Measurements from ENCODE around the gene C2CD2. TPM values are rescaled to one million over a fixed set of nuclear protein-coding genes. Genes with fewer than 3 reads are reported as not detected.

C2CD2 gene
- total RNA-seq, 1 experiment from 2014 or later: 9.2 TPM

GRCh38 chr21:41876396-41876795 lies 77.4 kb downstream of the C2CD2 start:
- intact Hi-C loops (cut with micrococcal nuclease; ENCODE audit: unreplicated experiment): no loop called here
- no TSS peak for BruUV-seq (replicated peaks)
- Histone ChIP-seq H3K4me1 (ENCODE audit: insufficient read depth, low read length, poor library complexity, severe bottlenecking) (peaks cover 13% of the 10 kb centered on the region), H3K9me3 (ENCODE audit: low read depth, low read length, poor library complexity, severe bottlenecking) (no peaks in the 10 kb centered on the region), H3K27ac (ENCODE audit: low read depth, low read length, poor library complexity, severe bottlenecking) (no peak overlapping the region), H3K36me3 (ENCODE audit: insufficient read depth, low read length, poor library complexity, severe bottlenecking) (no peaks in the 10 kb centered on the region), H3K27me3 (replicated peaks; ENCODE audit: insufficient read depth, low read depth, low read length, poor library complexity) (no peaks in the 10 kb centered on the region), H3K4me3 (ENCODE audit: low read depth, low read length, poor library complexity, severe bottlenecking) (no peak overlapping the region)
- ChIA-PET POLR2A (ENCODE audit: low non-redundant PET) (no interaction called here), CTCF (no interaction called here)
- TF ChIP-seq, protein P1, sequence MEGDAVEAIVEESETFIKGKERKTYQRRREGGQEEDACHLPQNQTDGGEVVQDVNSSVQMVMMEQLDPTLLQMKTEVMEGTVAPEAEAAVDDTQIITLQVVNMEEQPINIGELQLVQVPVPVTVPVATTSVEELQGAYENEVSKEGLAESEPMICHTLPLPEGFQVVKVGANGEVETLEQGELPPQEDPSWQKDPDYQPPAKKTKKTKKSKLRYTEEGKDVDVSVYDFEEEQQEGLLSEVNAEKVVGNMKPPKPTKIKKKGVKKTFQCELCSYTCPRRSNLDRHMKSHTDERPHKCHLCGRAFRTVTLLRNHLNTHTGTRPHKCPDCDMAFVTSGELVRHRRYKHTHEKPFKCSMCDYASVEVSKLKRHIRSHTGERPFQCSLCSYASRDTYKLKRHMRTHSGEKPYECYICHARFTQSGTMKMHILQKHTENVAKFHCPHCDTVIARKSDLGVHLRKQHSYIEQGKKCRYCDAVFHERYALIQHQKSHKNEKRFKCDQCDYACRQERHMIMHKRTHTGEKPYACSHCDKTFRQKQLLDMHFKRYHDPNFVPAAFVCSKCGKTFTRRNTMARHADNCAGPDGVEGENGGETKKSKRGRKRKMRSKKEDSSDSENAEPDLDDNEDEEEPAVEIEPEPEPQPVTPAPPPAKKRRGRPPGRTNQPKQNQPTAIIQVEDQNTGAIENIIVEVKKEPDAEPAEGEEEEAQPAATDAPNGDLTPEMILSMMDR (conservative IDR thresholded peaks at IDR 0.05; ENCODE audit: low read depth, low read length): no peak
- no peak for TF ChIP-seq EZH2 (IDR thresholded peaks at IDR 0.05; ENCODE audit: borderline replicate concordance, low read depth, low read length, poor library complexity, severe bottlenecking)
- DNase-seq (ENCODE audit: low spot score): no peak

DNA sequence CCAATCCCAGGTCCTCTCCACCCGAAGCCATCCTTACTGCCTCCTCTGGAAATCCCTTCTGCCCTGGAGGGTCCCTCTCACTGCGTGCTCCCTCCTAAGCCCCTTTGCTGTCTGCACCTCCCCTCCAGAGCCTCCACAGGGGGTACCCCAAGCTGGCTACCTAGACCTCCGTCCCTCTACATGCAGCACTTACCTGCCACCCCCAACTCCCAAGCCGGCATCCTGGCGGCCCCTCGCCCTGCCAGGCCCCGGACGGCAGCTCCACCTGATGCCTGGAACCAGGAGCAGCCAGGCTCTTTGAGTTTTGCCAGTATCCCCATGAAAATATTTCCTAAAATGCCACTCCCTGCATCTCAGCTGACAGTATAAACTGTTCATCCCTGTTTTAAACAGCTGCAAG lies 78.7 kb downstream of the C2CD2 start:
- BruUV-seq (replicated peaks): no TSS peak
- intact Hi-C loops (cut with micrococcal nuclease; ENCODE audit: unreplicated experiment): no loop called here
- H3K4me1 ChIP-seq (ENCODE audit: insufficient read depth, low read length, poor library complexity, severe bottlenecking): peaks cover 12% of the 10 kb centered on the region

DNA sequence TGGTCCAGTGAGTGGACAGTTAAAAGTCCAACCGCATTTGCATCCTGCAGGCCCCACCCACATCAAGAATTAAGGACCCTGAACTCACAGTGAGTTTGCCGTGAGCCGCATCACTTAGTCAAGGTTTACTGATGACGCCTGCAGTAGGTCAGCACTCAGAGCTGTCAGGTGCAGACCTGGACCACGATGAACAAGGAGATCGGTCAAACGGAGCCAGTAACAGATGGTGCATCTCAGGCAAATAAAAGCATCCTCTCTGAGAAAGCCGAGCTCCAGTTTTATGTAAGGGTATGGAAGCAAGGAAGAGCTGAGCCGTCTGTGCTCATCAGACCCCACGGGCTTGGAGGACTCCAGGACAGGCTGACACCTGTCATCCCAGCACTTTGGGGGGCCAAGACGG lies 79.2 kb downstream of the C2CD2 start:
- Histone ChIP-seq H3K36me3 (ENCODE audit: insufficient read depth, low read length, poor library complexity, severe bottlenecking) (no peaks in the 10 kb centered on the region), H3K9me3 (ENCODE audit: low read depth, low read length, poor library complexity, severe bottlenecking) (no peaks in the 10 kb centered on the region), H3K4me1 (ENCODE audit: insufficient read depth, low read length, poor library complexity, severe bottlenecking) (peaks cover 7% of the 10 kb centered on the region), H3K4me3 (ENCODE audit: low read depth, low read length, poor library complexity, severe bottlenecking) (no peak overlapping the region), H3K27ac (ENCODE audit: low read depth, low read length, poor library complexity, severe bottlenecking) (no peak overlapping the region), H3K27me3 (replicated peaks; ENCODE audit: insufficient read depth, low read depth, low read length, poor library complexity) (no peaks in the 10 kb centered on the region)
- ChIA-PET POLR2A (ENCODE audit: low non-redundant PET) (no interaction called here), CTCF (no interaction called here)
- DNase-seq (ENCODE audit: low spot score): no peak
- BruUV-seq (replicated peaks): no TSS peak
- intact Hi-C loops (cut with micrococcal nuclease; ENCODE audit: unreplicated experiment): no loop called here
- no peak for TF ChIP-seq EZH2 (IDR thresholded peaks at IDR 0.05; ENCODE audit: borderline replicate concordance, low read depth, low read length, poor library complexity, severe bottlenecking)
- TF ChIP-seq, protein P1 (conservative IDR thresholded peaks at IDR 0.05; ENCODE audit: low read depth, low read length): no peak

More for the DNA sequence above, 78.7 kb downstream of the C2CD2 start:
- Histone ChIP-seq H3K27me3 (replicated peaks; ENCODE audit: insufficient read depth, low read depth, low read length, poor library complexity) (no peaks in the 10 kb centered on the region), H3K9me3 (ENCODE audit: low read depth, low read length, poor library complexity, severe bottlenecking) (no peaks in the 10 kb centered on the region), H3K27ac (ENCODE audit: low read depth, low read length, poor library complexity, severe bottlenecking) (no peak overlapping the region), H3K4me3 (ENCODE audit: low read depth, low read length, poor library complexity, severe bottlenecking) (no peak overlapping the region), H3K36me3 (ENCODE audit: insufficient read depth, low read length, poor library complexity, severe bottlenecking) (no peaks in the 10 kb centered on the region)
- no peak for TF ChIP-seq EZH2 (IDR thresholded peaks at IDR 0.05; ENCODE audit: borderline replicate concordance, low read depth, low read length, poor library complexity, severe bottlenecking)
- TF ChIP-seq, protein P1 (conservative IDR thresholded peaks at IDR 0.05; ENCODE audit: low read depth, low read length): no peak
- ChIA-PET CTCF (no interaction called here), POLR2A (ENCODE audit: low non-redundant PET) (no interaction called here)
- no peak for DNase-seq (ENCODE audit: low spot score)
